ENCODE measurements around the gene OR4N5.

- TF ChIP-seq CTCF (IDR thresholded peaks at IDR 0.05; ENCODE audit: insufficient read depth, low read depth, low read length) (no peak), EZH2 (IDR thresholded peaks at IDR 0.05; ENCODE audit: insufficient read depth, low read length) (no peak)
Measured at GRCh38 chr14:20184181-20184580, 45.6 kb downstream of the OR4N5 start.

Data from astrocyte (in vitro differentiated cells and primary cell).